GM19239 (cell line): ENCODE results near the gene DCTD.

Experiments
- DNase-seq: peaks from one replicate; pipeline ENCODE4 v3.0.0; 2011; ENCODE audit warnings: low spot score; ENCODE audit not compliant: insufficient read length
- FAIRE-seq: peaks from 2 replicates; lab custom pipeline; 2011; peaks lifted over from hg19 to GRCh38; lab: Jason Lieb, UNC

DCTD gene

DNA sequence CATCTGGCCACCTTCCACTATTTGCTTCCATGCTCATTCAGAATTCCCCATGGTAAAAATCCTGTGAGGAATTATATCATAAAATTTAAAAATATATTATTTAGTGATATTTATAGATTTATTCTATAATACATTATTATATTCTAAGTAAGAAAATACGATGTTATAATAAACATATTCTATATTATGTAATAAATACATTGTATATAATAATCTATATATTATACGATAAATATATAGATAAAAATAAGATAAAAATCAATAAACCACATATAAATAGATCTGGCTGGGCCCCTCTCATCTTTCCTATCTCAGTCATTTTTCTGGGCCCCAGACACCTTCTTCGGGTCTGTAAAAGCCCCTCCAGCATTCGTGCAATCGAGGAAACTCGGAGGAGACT, 68.5 kb downstream of the DCTD start:
- no peak for DNase-seq
- no peak for FAIRE-seq

- FAIRE-seq (no peak), DNase-seq (no peak)
Measured at GRCh38 chr4:182847576-182848450, 69.4 kb downstream of the DCTD start.

- DNase-seq (no peak), FAIRE-seq (no peak)
Measured at GRCh38 chr4:182846036-182846435, 71.2 kb downstream of the DCTD start.

DNA sequence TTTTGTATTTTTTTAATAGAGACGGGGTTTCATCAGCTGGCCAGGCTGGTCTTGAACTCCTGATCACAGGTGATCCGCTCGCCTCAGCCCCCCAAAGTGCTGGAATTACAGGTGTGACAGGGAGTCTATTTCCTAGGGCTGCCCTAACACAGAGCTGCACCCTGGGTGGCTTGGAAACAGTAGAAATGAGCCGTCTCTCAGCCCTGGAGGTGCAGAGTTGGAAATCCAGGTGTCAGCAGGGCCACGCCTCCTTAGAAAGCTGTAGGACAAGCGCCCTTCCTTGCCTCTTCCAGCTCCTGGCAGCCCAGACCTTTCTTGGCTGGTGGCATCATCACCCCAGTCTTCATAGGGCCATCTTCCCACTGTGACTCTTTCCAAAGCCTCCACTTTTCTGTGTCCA, 71.6 kb downstream of the DCTD start:
- no peak for FAIRE-seq
- no peak for DNase-seq

- FAIRE-seq = no peak
Measured at GRCh38 chr4:182843808-182844325, 73.3 kb downstream of the DCTD start.

GRCh38 chr4:182842759-182843390, 74.3 kb downstream of the DCTD start:
- no peak for FAIRE-seq

More at GRCh38 chr4:182843808-182844325, 73.3 kb downstream of the DCTD start:
- no peak for DNase-seq

DNA sequence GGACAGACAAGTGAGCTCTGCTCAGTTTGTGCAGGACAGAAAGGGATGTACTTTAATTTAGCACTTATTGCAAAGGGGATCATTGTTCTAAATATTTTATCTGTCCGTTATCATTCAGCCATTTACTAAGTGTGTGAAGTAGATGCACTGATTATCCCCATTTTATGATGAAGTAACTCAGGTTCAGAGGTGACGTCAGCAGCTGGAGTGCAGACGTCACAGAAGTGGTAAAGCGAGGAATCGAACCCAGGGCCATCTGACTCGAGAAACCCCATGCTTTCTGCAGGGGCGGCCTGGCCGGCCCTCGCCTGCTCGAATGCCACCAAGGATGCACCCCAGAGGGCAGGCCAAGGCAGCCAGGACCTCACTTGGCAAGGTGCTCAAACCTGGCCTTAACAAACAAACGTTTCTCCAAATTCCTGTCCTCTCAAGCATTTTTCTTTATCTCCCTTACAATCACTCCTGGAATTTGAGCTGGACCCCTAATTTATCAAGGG, 75.0 kb downstream of the DCTD start:
- FAIRE-seq (no peak), DNase-seq (no peak)

More at GRCh38 chr4:182842759-182843390, 74.3 kb downstream of the DCTD start:
- no peak for DNase-seq

GRCh38 chr4:182840108-182840507, 77.1 kb downstream of the DCTD start:
- FAIRE-seq (no peak), DNase-seq (no peak)
